ENCODE measurements around the gene SLC29A3. TPM values are rescaled to one million over a fixed set of nuclear protein-coding genes. Genes with fewer than 3 reads are reported as not detected.

Gene SLC29A3
- total RNA-seq, 1 experiment from 2014 or later, result 35.7 TPM

GRCh38 chr10:71286521-71287294 lies 32.4 kb upstream of the SLC29A3 start:
- H3K9me2 ChIP-seq (ENCODE audit: insufficient read depth), result no peaks in the 10 kb centered on the region
- no TSS peak for BruUV-seq (replicated peaks)
- H3K27ac ChIP-seq, result no peak overlapping the region
- CTCF ChIA-PET, result no interaction called here
- intact Hi-C loops (cut with micrococcal nuclease; ENCODE audit: unreplicated experiment), result loop anchor here (1.0 to 10.0 kb wide), 3 partner anchors 361 to 824 kb away; no protein-coding TSS in a partner anchor
- H3K9me3 ChIP-seq (ENCODE audit: insufficient read depth, low read depth), result no peaks in the 10 kb centered on the region
- H4K20me1 ChIP-seq (ENCODE audit: insufficient read depth), result no peaks in the 10 kb centered on the region
- H3F3A ChIP-seq (ENCODE audit: insufficient read depth, low read depth), result no peaks in the 10 kb centered on the region
- no peak overlapping the region for H2AFZ ChIP-seq
- DNase-seq, result no peak
- POLR2A ChIA-PET (ENCODE audit: unreplicated experiment), result no interaction called here
- H3K4me1 ChIP-seq (replicated peaks; ENCODE audit: insufficient read depth), result no peaks in the 10 kb centered on the region
- H3K4me3 ChIP-seq, result no peak overlapping the region
- no peak overlapping the region for H3K4me2 ChIP-seq
- no peaks in the 10 kb centered on the region for H3K36me3 ChIP-seq (ENCODE audit: low read depth)
- no peaks in the 10 kb centered on the region for H3K27me3 ChIP-seq (ENCODE audit: insufficient read depth, low read depth)
- H3K79me2 ChIP-seq (ENCODE audit: low read depth), result no peaks in the 10 kb centered on the region
- no peak for TF ChIP-seq EZH2 (IDR thresholded peaks at IDR 0.05; ENCODE audit: low read depth)
- no peak for TF ChIP-seq CTCF (conservative IDR thresholded peaks at IDR 0.05)

- H2AFZ ChIP-seq, result no peak overlapping the region
- H3F3A ChIP-seq (ENCODE audit: insufficient read depth, low read depth), result 0 out of 2 replicates have a peak, but pooled peaks cover under 1% of the 10 kb centered on the region
- H3K4me1 ChIP-seq (replicated peaks; ENCODE audit: insufficient read depth), result no peaks in the 10 kb centered on the region
- no peak for DNase-seq
- H3K27ac ChIP-seq, result no peak overlapping the region
- ChIA-PET POLR2A (ENCODE audit: unreplicated experiment) (no interaction called here), CTCF (no interaction called here)
- H3K9me2 ChIP-seq (ENCODE audit: insufficient read depth), result no peaks in the 10 kb centered on the region
- H3K36me3 ChIP-seq (ENCODE audit: low read depth), result no peaks in the 10 kb centered on the region
- intact Hi-C loops (cut with micrococcal nuclease; ENCODE audit: unreplicated experiment), result loop anchor here (5.0 to 10.0 kb wide), 2 partner anchors 733 to 825 kb away; no protein-coding TSS in a partner anchor
- H3K4me3 ChIP-seq, result no peak overlapping the region
- no peak overlapping the region for H3K4me2 ChIP-seq
- H3K9me3 ChIP-seq (ENCODE audit: insufficient read depth, low read depth), result no peaks in the 10 kb centered on the region
- TF ChIP-seq CTCF (conservative IDR thresholded peaks at IDR 0.05) (no peak), EZH2 (IDR thresholded peaks at IDR 0.05; ENCODE audit: low read depth) (no peak)
- no peaks in the 10 kb centered on the region for H3K79me2 ChIP-seq (ENCODE audit: low read depth)
- no peaks in the 10 kb centered on the region for H4K20me1 ChIP-seq (ENCODE audit: insufficient read depth)
- no TSS peak for BruUV-seq (replicated peaks)
- no peaks in the 10 kb centered on the region for H3K27me3 ChIP-seq (ENCODE audit: insufficient read depth, low read depth)
Observed at GRCh38 chr10:71287456-71287855, 31.6 kb upstream of the SLC29A3 start.

GRCh38 chr10:71288461-71288860 lies 30.6 kb upstream of the SLC29A3 start:
- CTCF ChIA-PET, result no interaction called here
- intact Hi-C loops (cut with micrococcal nuclease; ENCODE audit: unreplicated experiment), result loop anchor here (5.0 to 10.0 kb wide), 2 partner anchors 734 to 826 kb away; no protein-coding TSS in a partner anchor

More at GRCh38 chr10:71288461-71288860, 30.6 kb upstream of the SLC29A3 start:
- no peak for DNase-seq
- no peaks in the 10 kb centered on the region for H3K79me2 ChIP-seq (ENCODE audit: low read depth)
- H3K27ac ChIP-seq, result no peak overlapping the region
- POLR2A ChIA-PET (ENCODE audit: unreplicated experiment), result no interaction called here
- H4K20me1 ChIP-seq (ENCODE audit: insufficient read depth), result no peaks in the 10 kb centered on the region
- H3K4me3 ChIP-seq, result no peak overlapping the region
- no peaks in the 10 kb centered on the region for H3K9me3 ChIP-seq (ENCODE audit: insufficient read depth, low read depth)
- 0 out of 2 replicates have a peak, but pooled peaks cover 6% of the 10 kb centered on the region for H3F3A ChIP-seq (ENCODE audit: insufficient read depth, low read depth)
- H3K36me3 ChIP-seq (ENCODE audit: low read depth), result no peaks in the 10 kb centered on the region
- H3K27me3 ChIP-seq (ENCODE audit: insufficient read depth, low read depth), result no peaks in the 10 kb centered on the region
- BruUV-seq (replicated peaks), result no TSS peak
- H3K9me2 ChIP-seq (ENCODE audit: insufficient read depth), result no peaks in the 10 kb centered on the region
- H2AFZ ChIP-seq, result no peak overlapping the region
- TF ChIP-seq CTCF (conservative IDR thresholded peaks at IDR 0.05), result no peak
- no peak for TF ChIP-seq EZH2 (IDR thresholded peaks at IDR 0.05; ENCODE audit: low read depth)
- no peaks in the 10 kb centered on the region for H3K4me1 ChIP-seq (replicated peaks; ENCODE audit: insufficient read depth)
- H3K4me2 ChIP-seq, result no peak overlapping the region
